Muscle of leg (tissue), 11 donors: ENCODE results near the gene TOMM22. TPM values are rescaled to one million over a fixed set of nuclear protein-coding genes. Genes with fewer than 3 reads are reported as not detected.

ENCODE experiments used
- DNase-seq: peaks from one replicate; pipeline ENCODE4 v3.0.0; 2013
- H3K27ac ChIP-seq: one replicate; pipeline ENCODE4 v1.5.1; 2013; ENCODE audit warnings: mild to moderate bottlenecking, low read length, control low read depth
- H3K27me3 ChIP-seq: one replicate; pipeline ENCODE4 v1.6.1; 2013; ENCODE audit warnings: low read length; ENCODE audit not compliant: control insufficient read depth, insufficient read depth
- H3K36me3 ChIP-seq: one replicate; pipeline ENCODE4 v1.6.1; 2013; ENCODE audit warnings: low read length; ENCODE audit not compliant: control insufficient read depth, insufficient read depth
- H3K4me1 ChIP-seq: one replicate; pipeline ENCODE4 v1.6.1; 2013; ENCODE audit warnings: low read length; ENCODE audit not compliant: control insufficient read depth, insufficient read depth
- H3K4me3 ChIP-seq: one replicate; pipeline ENCODE4 v1.5.1; 2013; ENCODE audit warnings: low read length, control low read depth
- H3K9me3 ChIP-seq: replicated peaks from 2 replicates; pipeline ENCODE4 v1.6.1; 2013; ENCODE audit warnings: low read depth, low read length; ENCODE audit not compliant: control insufficient read depth
- WGBS: methylation state at CpG from one replicate; pipeline ENCODE4 v1.1.5; 2013; ENCODE audit warnings: missing lambda C conversion rate; ENCODE audit not compliant: insufficient coverage; 5-methylcytosine and 5-hydroxymethylcytosine counted together
- polyA plus RNA-seq, 8 donors: library from polyadenylated mRNA; unstranded; fragments of 120-200 nt; gene quantifications; one replicate each; pipeline versions ENCODE4 v1.2.1 to v1.2.3, GENCODE V29; 2013; ENCODE audit warnings: inconsistent platforms in 1 of 8, low replicate concordance in 1 of 8; ENCODE audit not compliant: insufficient read length in 8 of 8, insufficient read depth in 1 of 8
- total RNA-seq: library from RNA; stranded (reverse); fragments of 120-200 nt; gene quantifications from one replicate; pipeline ENCODE4 v1.2.4, GENCODE V29; 2013

Gene TOMM22
- total and polyA plus RNA-seq, 9 donors = 60.0 to 93.9 (median 88.9) TPM

DNA sequence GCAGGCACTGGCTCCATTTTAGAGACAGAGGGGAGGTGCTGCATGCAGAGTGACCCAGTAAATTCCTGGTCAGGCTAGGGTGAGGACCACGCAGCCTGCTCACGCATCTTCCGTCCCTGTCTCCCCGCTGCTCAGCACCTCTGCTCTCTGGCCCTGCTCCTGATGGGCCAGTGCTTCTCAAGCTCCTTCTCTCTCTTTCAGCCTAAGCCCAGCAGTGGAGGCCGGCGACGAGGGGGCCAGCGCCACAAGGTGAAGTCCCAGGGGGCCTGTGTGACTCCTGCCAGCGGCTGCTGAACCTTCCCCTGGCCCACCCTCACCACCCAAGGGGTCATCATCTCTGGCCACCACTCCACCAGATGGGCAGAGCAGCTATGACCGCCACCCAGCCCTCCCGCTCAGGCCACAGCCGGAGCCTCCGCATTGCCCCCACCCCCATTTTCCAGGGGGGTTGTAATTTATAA, 48.7 kb downstream of the TOMM22 start:
- DNase-seq = no peak
- Histone ChIP-seq H3K4me1 (peaks cover 25% of the 10 kb centered on the region), H3K4me3 (no peak overlapping the region), H3K27me3 (no peaks in the 10 kb centered on the region), H3K27ac (no peak overlapping the region), H3K36me3 (peaks cover 88% of the 10 kb centered on the region), H3K9me3 (no peaks in the 10 kb centered on the region)
- 89% methylated on average over 4 of the region's 13 CpGs for WGBS

DNA sequence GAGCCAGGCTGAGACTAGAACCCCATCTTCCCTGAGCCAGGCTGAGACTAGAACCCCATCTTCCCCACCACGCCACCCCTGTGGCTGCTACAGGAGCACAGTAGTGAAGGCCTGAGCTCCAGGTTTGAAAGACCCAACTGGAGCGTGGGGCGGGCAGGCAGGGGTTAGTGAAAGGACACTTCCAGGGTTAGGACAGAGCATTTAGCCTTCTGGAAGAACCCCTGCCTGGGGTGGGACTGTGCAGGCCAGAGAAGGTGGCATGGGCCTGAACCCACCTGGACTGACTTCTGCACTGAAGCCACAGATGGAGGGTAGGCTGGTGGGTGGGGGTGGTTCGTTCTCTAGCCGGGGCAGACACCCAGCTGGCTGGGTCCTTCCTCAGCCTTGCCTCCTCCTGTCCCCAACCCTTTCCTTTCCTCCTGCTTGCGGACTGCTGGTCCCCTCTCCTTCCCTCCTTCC, 50.0 kb downstream of the TOMM22 start:
- Histone ChIP-seq H3K27ac (no peak overlapping the region), H3K9me3 (no peaks in the 10 kb centered on the region), H3K36me3 (peaks cover 87% of the 10 kb centered on the region), H3K4me3 (no peak overlapping the region), H3K27me3 (no peaks in the 10 kb centered on the region), H3K4me1 (peaks cover 25% of the 10 kb centered on the region)
- no peak for DNase-seq
- 60% methylated on average over 4 of the region's 6 CpGs for WGBS

DNA sequence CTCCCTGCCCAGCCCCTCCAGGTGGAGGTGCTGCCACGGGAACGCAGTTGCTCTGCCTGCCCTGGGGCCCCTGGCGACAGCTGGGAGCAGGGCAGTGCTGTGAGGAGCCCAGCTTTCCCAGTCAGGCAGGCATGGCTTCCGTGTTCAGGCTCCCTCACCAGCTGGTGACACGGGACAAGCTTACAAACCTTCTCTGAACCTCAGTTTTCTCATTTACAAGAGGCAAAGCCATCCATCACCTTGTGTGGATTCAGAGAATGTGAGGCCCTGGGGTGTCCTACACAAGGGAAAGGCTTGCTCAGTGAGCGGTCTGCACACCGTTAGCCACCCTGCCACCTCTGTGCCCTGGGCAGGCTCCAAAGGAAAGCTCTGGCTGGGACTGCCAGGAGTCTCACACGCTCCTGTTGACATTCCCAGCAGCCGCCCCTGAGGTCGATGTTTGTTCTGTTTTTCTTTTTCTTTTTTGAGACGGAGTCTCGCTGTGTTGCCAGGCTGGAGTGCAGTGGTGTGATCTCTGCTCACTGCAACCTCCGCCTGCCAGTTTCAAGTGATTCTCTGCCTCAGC, 50.6 kb downstream of the TOMM22 start:
- no peak overlapping the region for H3K27ac ChIP-seq
- WGBS = 68% methylated on average over 7 of the region's 13 CpGs
- no peak for DNase-seq
- H3K27me3 ChIP-seq = no peaks in the 10 kb centered on the region
- no peak overlapping the region for H3K4me3 ChIP-seq
- H3K36me3 ChIP-seq = peaks cover 87% of the 10 kb centered on the region
- no peaks in the 10 kb centered on the region for H3K9me3 ChIP-seq
- H3K4me1 ChIP-seq = peaks cover 25% of the 10 kb centered on the region

DNA sequence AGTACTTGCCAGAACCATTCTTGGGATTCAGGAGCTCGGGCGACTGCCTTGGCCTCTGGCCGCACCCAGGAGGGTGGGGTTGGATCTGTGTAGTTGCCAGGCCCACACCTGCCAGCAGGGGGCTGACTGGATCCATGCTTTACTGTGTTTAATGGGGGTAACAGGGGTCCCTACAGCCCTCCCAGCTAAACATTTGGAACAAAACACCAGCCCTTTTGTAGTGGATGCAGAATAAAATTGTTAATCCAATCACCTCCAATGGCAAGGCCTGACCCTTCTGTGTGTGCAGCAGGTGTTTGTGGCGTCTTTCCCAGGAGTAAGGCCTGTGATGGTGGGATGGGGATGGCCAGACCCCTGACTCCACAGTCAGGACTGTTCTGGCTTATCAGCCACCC, 51.6 kb downstream of the TOMM22 start:
- H3K27ac ChIP-seq = peak overlapping the region; percentile 89
- H3K27me3 ChIP-seq = no peaks in the 10 kb centered on the region
- H3K36me3 ChIP-seq = peaks cover 87% of the 10 kb centered on the region
- WGBS = no CpG with 5 or more reads among the region's 4 CpGs
- H3K9me3 ChIP-seq = no peaks in the 10 kb centered on the region
- peaks cover 25% of the 10 kb centered on the region for H3K4me1 ChIP-seq
- DNase-seq = peak; percentile 48
- no peak overlapping the region for H3K4me3 ChIP-seq

DNA sequence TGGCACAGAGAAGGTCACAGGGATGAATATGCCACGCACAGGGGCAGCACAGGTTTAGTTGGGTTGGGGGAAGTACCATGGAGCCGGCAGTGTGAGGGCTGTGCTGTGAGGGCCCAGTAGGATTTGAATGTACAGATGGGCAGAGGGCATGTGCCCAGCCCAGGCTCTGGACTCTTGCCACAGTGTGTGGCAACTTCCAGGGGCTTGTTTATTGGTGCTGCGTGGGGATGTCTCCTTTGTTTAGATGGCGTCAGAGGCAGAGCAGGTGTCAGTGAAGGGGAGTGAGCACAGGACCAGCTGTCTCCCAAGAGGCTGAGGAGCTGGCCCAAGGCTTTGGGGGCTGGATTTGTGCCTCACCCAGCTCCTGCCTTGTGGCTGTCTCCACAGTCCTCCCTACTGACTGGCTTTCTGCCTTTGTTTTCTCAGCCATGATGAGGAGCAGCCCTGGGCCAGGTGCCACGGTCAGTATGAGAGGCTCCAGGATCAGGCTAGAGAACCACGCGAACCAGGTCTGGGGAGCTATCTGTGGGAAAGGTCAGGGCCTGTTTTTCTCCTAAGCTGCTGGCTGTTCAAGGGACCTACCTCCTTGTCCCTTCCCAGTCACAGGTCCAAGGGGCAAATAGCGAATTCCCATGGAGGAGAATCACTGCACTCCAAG, 52.1 kb downstream of the TOMM22 start:
- peaks cover 87% of the 10 kb centered on the region for H3K36me3 ChIP-seq
- no peaks in the 10 kb centered on the region for H3K9me3 ChIP-seq
- DNase-seq = peak; percentile 80
- peak overlapping the region; percentile 89 for H3K27ac ChIP-seq
- WGBS = 50% methylated on average over 4 of the region's 8 CpGs
- H3K27me3 ChIP-seq = no peaks in the 10 kb centered on the region
- no peak overlapping the region for H3K4me3 ChIP-seq
- peaks cover 25% of the 10 kb centered on the region for H3K4me1 ChIP-seq

DNA sequence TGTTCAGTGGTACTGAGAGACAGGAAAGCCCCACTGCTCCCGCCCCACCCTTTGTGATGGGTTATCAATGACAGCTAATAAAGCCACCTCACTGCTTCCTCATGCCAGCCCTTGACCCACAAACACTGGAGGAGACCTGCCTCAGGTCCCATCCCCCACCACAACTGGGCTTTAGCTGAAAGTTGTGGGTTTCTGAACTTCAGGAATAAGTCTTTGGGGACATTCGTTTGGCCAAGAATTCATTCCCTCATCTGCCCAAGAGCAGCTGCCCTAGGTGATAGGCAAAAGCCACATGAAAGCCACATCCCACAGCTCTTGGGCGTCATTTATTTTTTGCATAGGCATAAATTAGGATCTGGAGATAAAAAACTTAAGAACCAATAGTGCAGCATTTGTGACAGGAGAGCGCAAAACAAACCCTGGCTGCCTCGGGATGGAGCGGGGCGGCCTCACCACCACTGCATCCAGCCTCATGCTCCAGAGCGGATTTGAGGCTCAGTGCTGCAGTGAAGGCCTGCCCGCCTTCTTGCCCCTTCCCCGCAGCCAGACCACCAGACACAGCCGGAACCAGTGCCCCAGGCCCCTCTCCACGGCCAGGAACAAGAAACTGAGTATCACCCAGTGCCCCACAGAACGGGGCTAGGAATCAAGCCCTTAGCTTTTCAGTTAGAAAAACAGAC, 52.8 kb downstream of the TOMM22 start:
- Histone ChIP-seq H3K27ac (peak overlapping the region; percentile 89), H3K27me3 (no peaks in the 10 kb centered on the region), H3K9me3 (no peaks in the 10 kb centered on the region), H3K4me3 (no peak overlapping the region), H3K4me1 (peaks cover 25% of the 10 kb centered on the region), H3K36me3 (peaks cover 87% of the 10 kb centered on the region)
- no peak for DNase-seq
- 89% methylated on average over 8 of the region's 13 CpGs for WGBS

Other genes with a start within 250 kb of the TOMM22 start
- gene KCNJ4, start 226.8 kb upstream of the TOMM22 start, total RNA-seq = 0.27 TPM
- under 1 TPM; 0.27 to 0.80 (median 0.40) TPM for gene KCNJ4, start 226.8 kb upstream of the TOMM22 start, polyA plus RNA-seq
- gene KDELR3, start 213.9 kb upstream of the TOMM22 start, total RNA-seq = 36.4 TPM
- gene KDELR3, start 213.9 kb upstream of the TOMM22 start, polyA plus RNA-seq = 10 to 100 TPM; 20.6 to 48.0 (median 27.3) TPM
- gene DDX17, start 175.6 kb upstream of the TOMM22 start, total RNA-seq = 346 TPM
- 100 to 1,000 TPM; 280 to 410 (median 304) TPM for gene DDX17, start 175.6 kb upstream of the TOMM22 start, polyA plus RNA-seq
- gene DMC1, start 111.8 kb upstream of the TOMM22 start, total RNA-seq = 4.2 TPM
- gene DMC1, start 111.8 kb upstream of the TOMM22 start, polyA plus RNA-seq = 10 to 100 TPM in 1 of 8 donors, 1 to 10 TPM in 7; 5.0 to 10.7 (median 6.6) TPM
- 1.1 TPM for gene FAM227A, start 25.6 kb upstream of the TOMM22 start, total RNA-seq
- 1 to 10 TPM in 2 of 8 donors, under 1 TPM in 6; 0.62 to 1.1 (median 0.83) TPM for gene FAM227A, start 25.6 kb upstream of the TOMM22 start, polyA plus RNA-seq
- 19.8 TPM for gene CBY1, start 25.3 kb upstream of the TOMM22 start, total RNA-seq
- 10 to 100 TPM; 29.0 to 43.7 (median 36.8) TPM for gene CBY1, start 25.3 kb upstream of the TOMM22 start, polyA plus RNA-seq
- gene JOSD1, start 19.0 kb downstream of the TOMM22 start, total RNA-seq = 32.0 TPM
- gene JOSD1, start 19.0 kb downstream of the TOMM22 start, polyA plus RNA-seq = 10 to 100 TPM; 32.0 to 51.7 (median 38.4) TPM
- 22.5 TPM for gene GTPBP1, start 24.0 kb downstream of the TOMM22 start, total RNA-seq
- gene GTPBP1, start 24.0 kb downstream of the TOMM22 start, polyA plus RNA-seq = 10 to 100 TPM; 27.2 to 45.3 (median 35.8) TPM
- 37.6 TPM for gene SUN2, start 74.0 kb downstream of the TOMM22 start, total RNA-seq
- gene SUN2, start 74.0 kb downstream of the TOMM22 start, polyA plus RNA-seq = 10 to 100 TPM; 44.4 to 63.8 (median 56.3) TPM
- gene DNAL4, start 112.2 kb downstream of the TOMM22 start, total RNA-seq = 15.0 TPM
- 10 to 100 TPM; 12.7 to 17.7 (median 14.8) TPM for gene DNAL4, start 112.2 kb downstream of the TOMM22 start, polyA plus RNA-seq
- gene NPTXR, start 162.1 kb downstream of the TOMM22 start, total RNA-seq = 2.2 TPM
- gene NPTXR, start 162.1 kb downstream of the TOMM22 start, polyA plus RNA-seq = 1 to 10 TPM; 4.5 to 8.7 (median 5.9) TPM
- 24.9 TPM for gene CBX6, start 190.3 kb downstream of the TOMM22 start, total RNA-seq
- gene CBX6, start 190.3 kb downstream of the TOMM22 start, polyA plus RNA-seq = 10 to 100 TPM; 27.6 to 51.8 (median 34.8) TPM